Hepatocyte (in vitro differentiated cells): ENCODE measurements around the gene GDPD2.

Source experiments
- CTCF ChIP-seq: fragments of 200-600 bp; sonication (generic); IDR thresholded peaks from 2 replicates; pipeline ENCODE4 v1.5.1; 2016; ENCODE audit warnings: antibody characterized with exemption, mild to moderate bottlenecking; ENCODE audit not compliant: poor library complexity
- EZH2 ChIP-seq: fragments of 200-600 bp; sonication (generic); IDR thresholded peaks from 2 replicates; pipeline ENCODE4 v1.6.1; 2016; ENCODE audit warnings: antibody characterized with exemption, mild to moderate bottlenecking, borderline replicate concordance

GRCh38 chrX:70454441-70455365 is 31.6 kb downstream of the GDPD2 start:
- TF ChIP-seq CTCF (peak; percentile 75), EZH2 (no peak)
